H9 (cell line): Measurements from ENCODE around the gene COA1. TPM values are rescaled to one million over a fixed set of nuclear protein-coding genes. Genes with fewer than 3 reads are reported as not detected.

ENCODE experiments used
- DNase-seq: peaks from one replicate; pipeline ENCODE4 v3.0.0-alpha.2; 2017
- H2AFZ ChIP-seq: one replicate; pipeline ENCODE4 v1.6.1; 2013; ENCODE audit warnings: mild to moderate bottlenecking, low read length, control low read depth, moderate library complexity
- H2AK5ac ChIP-seq: 2 replicates; pipeline ENCODE4 v1.6.1; 2013; ENCODE audit warnings: low read length, control low read depth, mixed read lengths; ENCODE audit not compliant: insufficient read length
- H2BK120ac ChIP-seq: one replicate; pipeline ENCODE4 v1.6.1; 2013; ENCODE audit warnings: low read depth, mild to moderate bottlenecking, low read length, control low read depth, inconsistent platforms; ENCODE audit not compliant: poor library complexity, severe bottlenecking
- H2BK12ac ChIP-seq: 2 replicates; pipeline ENCODE4 v1.6.1; 2013; ENCODE audit warnings: low read length, control low read depth, mixed read lengths, low read depth; ENCODE audit not compliant: insufficient read length
- H2BK15ac ChIP-seq: 2 replicates; pipeline ENCODE4 v1.6.1; 2013; ENCODE audit warnings: low read depth, low read length, control low read depth
- H2BK20ac ChIP-seq: one replicate; pipeline ENCODE4 v1.6.1; 2013; ENCODE audit warnings: low read depth, mild to moderate bottlenecking, low read length, control low read depth, inconsistent platforms; ENCODE audit not compliant: poor library complexity, severe bottlenecking
- H2BK5ac ChIP-seq: 2 replicates; pipeline ENCODE4 v1.6.1; 2013; ENCODE audit warnings: low read length, control low read depth, mixed read lengths; ENCODE audit not compliant: insufficient read length
- H3K14ac ChIP-seq: 2 replicates; pipeline ENCODE4 v1.6.1; 2013; ENCODE audit warnings: low read length, control low read depth; ENCODE audit not compliant: insufficient read depth
- H3K18ac ChIP-seq: 2 replicates; pipeline ENCODE4 v1.6.1; 2013; ENCODE audit warnings: low read depth, mild to moderate bottlenecking, mixed read lengths, low read length, control low read depth; ENCODE audit not compliant: insufficient read length
- H3K23ac ChIP-seq: 2 replicates; pipeline ENCODE4 v1.6.1; 2013; ENCODE audit warnings: low read length, control low read depth, mixed read lengths, low read depth; ENCODE audit not compliant: insufficient read length
- H3K23me2 ChIP-seq: 2 replicates; pipeline ENCODE4 v1.6.1; 2013; ENCODE audit warnings: low read depth, mild to moderate bottlenecking, mixed read lengths, low read length, control low read depth; ENCODE audit not compliant: insufficient read length, poor library complexity, severe bottlenecking
- H3K27ac ChIP-seq: 2 replicates; pipeline ENCODE4 v1.5.1; 2013; ENCODE audit warnings: low read length, control low read depth, mixed read lengths, low read depth; ENCODE audit not compliant: insufficient read length
- H3K27me3 ChIP-seq: 2 replicates; pipeline ENCODE4 v1.6.1; 2013; ENCODE audit warnings: low read length, control low read depth, inconsistent platforms; ENCODE audit not compliant: insufficient read depth
- H3K4ac ChIP-seq: 2 replicates; pipeline ENCODE4 v1.6.1; 2013; ENCODE audit warnings: low read depth, mild to moderate bottlenecking, control low read depth, inconsistent platforms, low read length, moderate library complexity
- H3K4me1 ChIP-seq: 2 replicates; pipeline ENCODE4 v1.6.1; 2013; ENCODE audit warnings: low read length, control low read depth, inconsistent platforms; ENCODE audit not compliant: insufficient read depth
- H3K4me2 ChIP-seq: 2 replicates; pipeline ENCODE4 v1.6.1; 2013; ENCODE audit warnings: low read length, control low read depth, mixed read lengths; ENCODE audit not compliant: insufficient read length, insufficient read depth
- H3K56ac ChIP-seq: 2 replicates; pipeline ENCODE4 v1.6.1; 2013; ENCODE audit warnings: low read depth, mild to moderate bottlenecking, mixed read lengths, low read length, control low read depth; ENCODE audit not compliant: insufficient read length
- H3K79me1 ChIP-seq: 2 replicates; pipeline ENCODE4 v1.6.1; 2013; ENCODE audit warnings: low read depth, mild to moderate bottlenecking, moderate library complexity, low read length, control low read depth, inconsistent platforms; ENCODE audit not compliant: insufficient read depth, poor library complexity, severe bottlenecking
- H3K79me2 ChIP-seq: 2 replicates; pipeline ENCODE4 v1.6.1; 2013; ENCODE audit warnings: low read length, control low read depth, inconsistent platforms; ENCODE audit not compliant: insufficient read depth
- H3K9ac ChIP-seq: 2 replicates; pipeline ENCODE4 v1.6.1; 2013; ENCODE audit warnings: low read length, control low read depth, mixed read lengths; ENCODE audit not compliant: insufficient read length; ENCODE audit errors: extremely low read depth
- H3K9me3 ChIP-seq: one replicate; pipeline ENCODE4 v1.6.1; 2013; ENCODE audit warnings: low read depth, low read length, inconsistent platforms; ENCODE audit not compliant: control insufficient read depth
- H3T11ph ChIP-seq: one replicate; pipeline ENCODE4 v1.6.1; 2013; ENCODE audit warnings: mild to moderate bottlenecking, low read length, control low read depth, inconsistent platforms
- H4K20me1 ChIP-seq: one replicate; pipeline ENCODE4 v1.6.1; 2013; ENCODE audit not compliant: control insufficient read depth, insufficient read length, insufficient read depth
- H4K5ac ChIP-seq: 2 replicates; pipeline ENCODE4 v1.6.1; 2013; ENCODE audit warnings: low read depth, mild to moderate bottlenecking, mixed read lengths, low read length, control low read depth; ENCODE audit not compliant: insufficient read length
- H4K8ac ChIP-seq: replicated peaks from 2 replicates; pipeline ENCODE4 v1.6.1; 2013; ENCODE audit warnings: low read length, control low read depth, mixed read lengths, low read depth; ENCODE audit not compliant: insufficient read length
- H4K91ac ChIP-seq: 2 replicates; pipeline ENCODE4 v1.6.1; 2013; ENCODE audit warnings: low read depth, mild to moderate bottlenecking, moderate library complexity, mixed read lengths, low read length, control low read depth; ENCODE audit not compliant: insufficient read length
- H3K27ac Mint-ChIP-seq, 3 experiments: 2 replicates in 2 of 3; 3 replicates in 1 of 3; pipeline ENCODE4 v1.8.0; 2020 to 2021; ENCODE audit warnings: mixed read lengths in 3 of 3, mild to moderate bottlenecking in 1 of 3, moderate library complexity in 1 of 3
- H3K27me3 Mint-ChIP-seq: 2 replicates; pipeline ENCODE4 v1.8.0; 2021; ENCODE audit warnings: low read depth, mild to moderate bottlenecking, moderate library complexity, mixed read lengths
- H3K36me3 Mint-ChIP-seq, 3 experiments: 2 replicates in 2 of 3; 3 replicates in 1 of 3; pipeline ENCODE4 v1.8.0; 2020 to 2021; ENCODE audit warnings: low read depth in 3 of 3, mixed read lengths in 3 of 3; ENCODE audit not compliant: insufficient read depth in 1 of 3
- H3K4me1 Mint-ChIP-seq, 2 experiments: 2 replicates each; pipeline ENCODE4 v1.8.0; 2020; ENCODE audit warnings: mixed read lengths in 2 of 2
- H3K4me3 Mint-ChIP-seq, 2 experiments: 2 replicates in 1 of 2; 3 replicates in 1 of 2; pipeline ENCODE4 v1.8.0; 2020 to 2021; ENCODE audit warnings: mild to moderate bottlenecking in 2 of 2, mixed read lengths in 2 of 2, moderate library complexity in 1 of 2
- H3K9me3 Mint-ChIP-seq, 2 experiments: 2 replicates in 1 of 2; 3 replicates in 1 of 2; pipeline ENCODE4 v1.8.0; 2020; ENCODE audit warnings: mild to moderate bottlenecking in 2 of 2, mixed read lengths in 2 of 2, moderate library complexity in 1 of 2
- CTCF ChIP-seq: fragments of 200-600 bp; sonication (generic); conservative IDR thresholded peaks from 3 replicates; pipeline ENCODE4 v1.8.0; 2021; ENCODE audit warnings: antibody characterized with exemption, mild to moderate bottlenecking
- WGBS: extraction: QIAGEN DNeasy Blood & Tissue Kit; methylation state at CpG from one replicate; pipeline ENCODE4 v1.1.7; 2013; ENCODE audit warnings: missing lambda C conversion rate, low lambda C conversion rate, mixed read lengths; ENCODE audit not compliant: insufficient read length; ENCODE audit errors: extremely low coverage; 5-methylcytosine and 5-hydroxymethylcytosine counted together
- total RNA-seq: library from RNA; stranded (reverse); gene quantifications from 2 replicates; pipeline ENCODE4 v1.2.1, GENCODE V29; 2021

The COA1 gene
- total RNA-seq, 1 experiment from 2014 or later: 138 TPM

DNA sequence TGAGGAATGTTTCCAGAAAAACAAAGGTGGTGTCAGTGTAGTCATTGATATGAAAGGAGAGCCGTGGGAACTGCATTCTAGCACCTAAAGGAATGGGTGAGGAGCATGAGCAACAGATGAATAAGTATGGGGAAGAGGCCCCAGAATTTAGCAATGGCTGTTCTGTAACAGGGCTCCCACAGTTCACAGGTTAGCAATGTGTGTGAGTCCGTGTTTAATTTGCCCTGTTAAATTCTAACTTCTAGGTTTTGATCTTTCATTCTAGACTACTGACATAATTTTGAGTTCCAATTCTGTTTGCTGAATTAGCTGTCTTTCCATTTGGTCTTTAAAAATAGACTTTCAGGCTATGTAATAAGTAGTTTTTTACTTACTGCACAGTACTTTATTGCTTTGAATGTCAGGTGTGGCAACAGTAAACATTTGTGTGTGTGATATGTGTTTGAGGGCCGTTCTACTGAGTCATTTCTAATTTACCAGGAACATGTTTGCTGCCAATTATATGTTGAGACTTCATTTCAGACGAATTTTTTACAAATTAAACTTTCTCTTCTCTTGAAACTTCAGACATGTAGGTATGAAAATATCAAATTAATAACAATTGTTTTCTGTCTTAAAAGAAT is 137.7 kb downstream of the COA1 start:
- Histone ChIP-seq H3K27me3 (no peaks in the 10 kb centered on the region), H4K8ac (no peak overlapping the region), H2BK5ac (no peak overlapping the region), H3K23me2 (no peaks in the 10 kb centered on the region), H3K79me2 (peaks cover 2% of the 10 kb centered on the region; the same call in 1 of the 2 replicates), H2BK12ac (no peak overlapping the region), H4K91ac (no peak overlapping the region), H2BK120ac (no peak overlapping the region), H3K18ac (no peak overlapping the region), H3K4me2 (no peak overlapping the region), H3K27ac (no peak overlapping the region), H2AK5ac (no peak overlapping the region), H2AFZ (no peak overlapping the region), H3K9me3 (no peaks in the 10 kb centered on the region), H3K4me1 (peaks cover 3% of the 10 kb centered on the region; the same call in 1 of the 2 replicates), H4K5ac (no peak overlapping the region), H3K56ac (no peak overlapping the region), H4K20me1 (no peaks in the 10 kb centered on the region), H2BK15ac (no peak overlapping the region), H3K4ac (no peak overlapping the region), H3K79me1 (no peaks in the 10 kb centered on the region), H2BK20ac (no peak overlapping the region), H3K9ac (no peak overlapping the region), H3K23ac (no peak overlapping the region), H3K14ac (no peak overlapping the region), H3T11ph (no peak overlapping the region)
- WGBS: no CpG with 5 or more reads among the region's 4 CpGs
- no peak overlapping the region for H3K4me3 Mint-ChIP-seq
- DNase-seq: no peak
- peaks cover 0 to 2% (median 0%) of the 10 kb centered on the region in 3 experiments; a peak in 2 of 7 replicates for H3K36me3 Mint-ChIP-seq
- TF ChIP-seq CTCF: no peak
- H3K27me3 Mint-ChIP-seq: no peaks in the 10 kb centered on the region
- H3K4me1 Mint-ChIP-seq: peaks cover 3 to 8% of the 10 kb centered on the region in 2 experiments
- H3K27ac Mint-ChIP-seq: no peak overlapping the region; a peak in 2 of 7 replicates
- H3K9me3 Mint-ChIP-seq: no peaks in the 10 kb centered on the region
